ENCODE data around the gene QSER1.

DNA sequence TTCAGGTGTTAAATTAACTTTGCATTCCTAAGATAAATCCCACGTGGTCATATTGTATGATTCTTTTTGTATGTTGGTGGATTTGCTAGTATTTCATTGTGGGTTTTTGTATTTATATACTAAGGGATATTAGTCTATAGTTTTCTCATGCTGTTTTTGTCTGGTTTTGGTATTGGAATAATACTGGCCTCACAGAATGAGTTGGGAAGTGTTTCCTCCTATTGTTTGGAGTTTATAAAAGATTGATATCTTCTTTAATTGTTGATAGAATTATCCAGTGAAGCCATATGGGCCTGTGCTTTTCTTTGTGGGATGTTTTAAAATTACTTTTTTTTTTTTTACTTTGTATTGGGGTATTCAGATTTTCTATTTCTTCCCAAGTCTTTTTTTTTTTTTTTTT, 59.8 kb downstream of the QSER1 start:
- TF ChIP-seq, protein P1, sequence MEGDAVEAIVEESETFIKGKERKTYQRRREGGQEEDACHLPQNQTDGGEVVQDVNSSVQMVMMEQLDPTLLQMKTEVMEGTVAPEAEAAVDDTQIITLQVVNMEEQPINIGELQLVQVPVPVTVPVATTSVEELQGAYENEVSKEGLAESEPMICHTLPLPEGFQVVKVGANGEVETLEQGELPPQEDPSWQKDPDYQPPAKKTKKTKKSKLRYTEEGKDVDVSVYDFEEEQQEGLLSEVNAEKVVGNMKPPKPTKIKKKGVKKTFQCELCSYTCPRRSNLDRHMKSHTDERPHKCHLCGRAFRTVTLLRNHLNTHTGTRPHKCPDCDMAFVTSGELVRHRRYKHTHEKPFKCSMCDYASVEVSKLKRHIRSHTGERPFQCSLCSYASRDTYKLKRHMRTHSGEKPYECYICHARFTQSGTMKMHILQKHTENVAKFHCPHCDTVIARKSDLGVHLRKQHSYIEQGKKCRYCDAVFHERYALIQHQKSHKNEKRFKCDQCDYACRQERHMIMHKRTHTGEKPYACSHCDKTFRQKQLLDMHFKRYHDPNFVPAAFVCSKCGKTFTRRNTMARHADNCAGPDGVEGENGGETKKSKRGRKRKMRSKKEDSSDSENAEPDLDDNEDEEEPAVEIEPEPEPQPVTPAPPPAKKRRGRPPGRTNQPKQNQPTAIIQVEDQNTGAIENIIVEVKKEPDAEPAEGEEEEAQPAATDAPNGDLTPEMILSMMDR (IDR thresholded peaks at IDR 0.05), result no peak
- TF ChIP-seq POLR2A (IDR thresholded peaks at IDR 0.05), result no peak

Measured in heart left ventricle (tissue), 13 donors.